ENCODE results near the gene MYH9.
"Not testable (repeated sequence)": the region's sequence is repeated elsewhere in the genome, so short reads cannot be mapped to it uniquely, and the experiment has no call there.

GRCh38 chr22:36290391-36291075 lies 97.2 kb downstream of the MYH9 start:
- not testable (repeated sequence) for TF ChIP-seq CTCF (conservative IDR thresholded peaks at IDR 0.05; ENCODE audit: low read depth in 2 of 2); EZH2 (IDR thresholded peaks at IDR 0.05; ENCODE audit: low read depth, unreplicated experiment); CREB1 (CRISPR knock-in tag; IDR thresholded peaks at IDR 0.05; ENCODE audit: low read depth); ZNF114 (CRISPR knock-in tag; IDR thresholded peaks at IDR 0.05); REST (IDR thresholded peaks at IDR 0.05; ENCODE audit: unreplicated experiment); NANOG (IDR thresholded peaks at IDR 0.05; ENCODE audit: borderline replicate concordance); POLR2AphosphoS5 (IDR thresholded peaks at IDR 0.05; ENCODE audit: low read depth); EZH2phosphoT487 (IDR thresholded peaks at IDR 0.05; ENCODE audit: unreplicated experiment); JUNB (IDR thresholded peaks at IDR 0.05; ENCODE audit: unreplicated experiment); STAT1 (IDR thresholded peaks at IDR 0.05; ENCODE audit: unreplicated experiment)
